Thyroid gland (tissue), 4 donors: Measurements from ENCODE around the gene DMD.

ENCODE experiments used
- POLR2A ChIP-seq, 2 donors: fragments of 450-650 bp; IDR thresholded peaks; one replicate each; pipeline ENCODE4 v1.6.1; 2017; ENCODE audit warnings: antibody characterized with exemption in 2 of 2, mild to moderate bottlenecking in 2 of 2, moderate library complexity in 1 of 2
- TF ChIP-seq, protein P1 (sequence below), 6 experiments: fragments of 200-600 bp in 3 of 6; fragments of 450-650 bp in 3 of 6; sonication (generic) in 3 of 6; IDR thresholded peaks; one replicate each; pipeline ENCODE4 v1.5.1; 2016 to 2019; ENCODE audit warnings: antibody characterized with exemption in 6 of 6, mild to moderate bottlenecking in 2 of 6, inconsistent platforms in 1 of 6, moderate library complexity in 1 of 6

DNA sequence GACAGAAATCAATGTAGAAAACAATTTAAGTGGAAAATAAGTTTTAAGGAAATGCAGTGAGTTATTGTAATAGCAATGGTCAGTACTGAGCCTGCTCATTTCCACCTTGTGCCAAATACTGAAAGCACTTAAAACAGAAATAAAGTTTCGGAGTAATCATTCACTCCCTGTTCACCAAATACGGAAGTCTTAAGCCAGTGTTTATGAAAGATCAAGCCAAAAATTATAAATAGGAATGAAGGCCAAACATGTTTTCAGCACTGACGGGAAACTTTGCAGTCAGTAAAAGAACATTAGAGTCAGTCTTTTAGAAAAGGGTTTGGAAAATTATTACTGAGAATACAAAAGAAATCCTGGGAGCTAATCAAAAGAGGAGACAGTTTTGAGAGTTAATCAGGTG lies 178.6 kb downstream of the DMD start:
- TF ChIP-seq, protein P1, sequence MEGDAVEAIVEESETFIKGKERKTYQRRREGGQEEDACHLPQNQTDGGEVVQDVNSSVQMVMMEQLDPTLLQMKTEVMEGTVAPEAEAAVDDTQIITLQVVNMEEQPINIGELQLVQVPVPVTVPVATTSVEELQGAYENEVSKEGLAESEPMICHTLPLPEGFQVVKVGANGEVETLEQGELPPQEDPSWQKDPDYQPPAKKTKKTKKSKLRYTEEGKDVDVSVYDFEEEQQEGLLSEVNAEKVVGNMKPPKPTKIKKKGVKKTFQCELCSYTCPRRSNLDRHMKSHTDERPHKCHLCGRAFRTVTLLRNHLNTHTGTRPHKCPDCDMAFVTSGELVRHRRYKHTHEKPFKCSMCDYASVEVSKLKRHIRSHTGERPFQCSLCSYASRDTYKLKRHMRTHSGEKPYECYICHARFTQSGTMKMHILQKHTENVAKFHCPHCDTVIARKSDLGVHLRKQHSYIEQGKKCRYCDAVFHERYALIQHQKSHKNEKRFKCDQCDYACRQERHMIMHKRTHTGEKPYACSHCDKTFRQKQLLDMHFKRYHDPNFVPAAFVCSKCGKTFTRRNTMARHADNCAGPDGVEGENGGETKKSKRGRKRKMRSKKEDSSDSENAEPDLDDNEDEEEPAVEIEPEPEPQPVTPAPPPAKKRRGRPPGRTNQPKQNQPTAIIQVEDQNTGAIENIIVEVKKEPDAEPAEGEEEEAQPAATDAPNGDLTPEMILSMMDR (IDR thresholded peaks at IDR 0.05) = no peak
- TF ChIP-seq POLR2A (IDR thresholded peaks at IDR 0.05) = no peak
